ENCODE data around the gene EPOP.

The EPOP gene

GRCh38 chr17:38674749-38675615 lies at the start of gene EPOP:
Gene EPOP (minus strand): TSS chr17:38674957. CDS start chr17:38674495, 462 bp downstream.
- DNase-seq: peak; percentile 81

DNA sequence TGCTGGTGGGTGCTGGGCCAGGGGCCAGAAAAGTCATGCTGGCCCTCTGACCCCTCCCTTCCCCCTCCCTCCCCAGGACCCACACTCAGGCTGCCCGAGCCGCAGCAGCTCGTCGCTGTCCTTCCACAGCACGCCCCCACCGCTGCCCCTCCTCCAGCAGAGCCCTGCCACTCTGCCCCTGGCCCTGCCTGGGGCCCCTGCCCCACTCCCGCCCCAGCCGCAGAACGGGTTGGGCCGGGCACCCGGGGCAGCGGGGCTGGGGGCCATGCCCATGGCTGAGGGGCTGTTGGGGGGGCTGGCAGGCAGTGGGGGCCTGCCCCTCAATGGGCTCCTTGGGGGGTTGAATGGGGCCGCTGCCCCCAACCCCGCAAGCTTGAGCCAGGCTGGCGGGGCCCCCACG lies 47.0 kb upstream of the EPOP start:
- DNase-seq: no peak

GRCh38 chr17:38720941-38721340 lies 46.2 kb upstream of the EPOP start:
- DNase-seq: no peak

- DNase-seq: no peak
Measured at GRCh38 chr17:38719943-38720641, 45.3 kb upstream of the EPOP start.

GRCh38 chr17:38719289-38719942 lies 44.7 kb upstream of the EPOP start:
- DNase-seq: no peak

- no peak for DNase-seq
Measured at GRCh38 chr17:38717139-38717745, 42.5 kb upstream of the EPOP start.

DNA sequence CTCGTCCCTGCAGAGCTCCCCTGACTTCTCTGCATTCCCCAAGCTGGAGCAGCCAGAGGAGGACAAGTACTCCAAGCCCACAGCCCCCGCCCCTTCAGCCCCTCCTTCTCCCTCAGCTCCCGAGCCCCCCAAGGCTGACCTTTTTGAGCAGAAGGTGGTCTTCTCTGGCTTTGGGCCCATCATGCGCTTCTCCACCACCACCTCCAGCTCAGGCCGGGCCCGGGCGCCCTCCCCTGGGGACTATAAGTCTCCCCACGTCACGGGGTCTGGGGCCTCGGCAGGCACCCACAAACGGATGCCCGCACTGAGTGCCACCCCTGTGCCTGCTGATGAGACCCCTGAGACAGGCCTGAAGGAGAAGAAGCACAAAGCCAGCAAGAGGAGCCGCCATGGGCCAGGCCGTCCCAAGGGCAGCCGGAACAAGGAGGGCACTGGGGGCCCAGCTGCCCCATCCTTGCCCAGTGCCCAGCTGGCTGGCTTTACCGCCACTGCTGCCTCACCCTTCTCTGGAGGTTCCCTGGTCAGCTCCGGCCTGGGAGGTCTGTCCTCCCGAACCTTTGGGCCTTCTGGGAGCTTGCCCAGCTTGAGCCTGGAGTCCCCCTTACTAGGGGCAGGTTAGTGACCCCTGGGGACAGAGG lies 41.7 kb upstream of the EPOP start:
- no peak for DNase-seq

DNA sequence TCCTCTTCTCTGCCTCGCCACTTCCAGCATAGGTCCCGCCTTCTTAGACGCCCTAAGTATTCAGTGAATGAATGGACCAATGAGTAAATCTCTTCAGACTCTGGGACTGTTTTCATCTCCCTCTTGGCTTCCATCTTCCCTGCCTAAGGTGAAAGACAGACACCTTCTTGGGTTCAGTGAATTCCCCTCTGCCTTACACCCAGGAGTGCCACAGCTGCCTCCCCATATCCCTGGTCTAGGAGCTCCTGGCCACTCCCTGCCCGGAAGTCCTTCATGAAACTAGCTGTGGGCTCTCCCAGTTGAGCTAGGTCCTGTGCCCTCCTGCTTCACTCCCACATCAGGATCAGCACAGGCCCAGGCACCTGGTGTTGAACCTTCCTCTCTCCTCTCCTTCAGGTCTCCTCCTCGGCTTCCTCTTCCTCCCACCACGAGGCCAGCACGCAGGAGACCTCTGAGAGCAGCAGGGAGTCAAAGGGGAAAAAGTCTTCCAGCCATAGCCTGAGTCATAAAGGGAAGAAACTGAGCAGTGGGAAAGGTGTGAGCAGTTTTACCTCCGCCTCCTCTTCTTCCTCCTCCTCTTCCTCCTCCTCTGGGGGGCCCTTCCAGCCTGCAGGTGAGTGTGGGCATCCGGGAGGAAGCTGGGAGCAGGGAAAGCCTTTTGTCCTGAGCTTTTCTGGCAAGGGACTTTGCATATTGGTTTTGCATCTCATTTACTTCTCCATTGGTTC lies 40.6 kb upstream of the EPOP start:
- no peak for DNase-seq

DNA sequence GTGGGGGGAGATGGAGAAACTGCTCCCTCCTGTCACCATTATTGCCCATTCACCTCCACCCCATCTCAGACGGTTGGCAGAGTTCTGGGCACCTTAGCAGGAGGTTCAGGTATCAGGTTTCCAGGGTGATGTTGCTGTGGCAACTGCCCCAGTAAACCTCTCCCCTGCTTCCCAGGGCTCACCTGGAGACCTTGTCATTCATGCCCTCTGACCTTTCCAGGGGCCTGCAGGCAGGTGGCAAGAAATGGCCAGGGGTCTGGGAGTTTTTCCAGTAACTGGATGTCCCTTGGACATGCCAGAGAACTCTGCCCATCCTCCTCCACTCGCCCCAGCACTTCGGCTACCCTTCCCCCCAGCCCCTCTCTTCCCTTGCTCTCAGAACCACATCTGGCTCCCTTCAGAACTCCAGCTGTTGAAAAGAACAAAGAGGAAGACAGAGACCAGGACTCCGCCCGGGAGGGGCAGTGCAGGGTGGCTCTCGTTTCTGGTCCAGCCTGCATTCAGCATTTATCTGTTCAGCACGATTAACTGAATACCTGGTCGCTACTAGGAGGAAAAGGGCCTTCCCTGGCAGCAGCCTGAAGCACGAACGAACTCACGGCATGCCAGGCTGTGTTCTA lies 38.8 kb upstream of the EPOP start:
- DNase-seq: no peak

GRCh38 chr17:38712593-38712992 lies 37.8 kb upstream of the EPOP start:
- DNase-seq: no peak

- DNase-seq: no peak
Measured at GRCh38 chr17:38711792-38712571, 37.2 kb upstream of the EPOP start.

DNA sequence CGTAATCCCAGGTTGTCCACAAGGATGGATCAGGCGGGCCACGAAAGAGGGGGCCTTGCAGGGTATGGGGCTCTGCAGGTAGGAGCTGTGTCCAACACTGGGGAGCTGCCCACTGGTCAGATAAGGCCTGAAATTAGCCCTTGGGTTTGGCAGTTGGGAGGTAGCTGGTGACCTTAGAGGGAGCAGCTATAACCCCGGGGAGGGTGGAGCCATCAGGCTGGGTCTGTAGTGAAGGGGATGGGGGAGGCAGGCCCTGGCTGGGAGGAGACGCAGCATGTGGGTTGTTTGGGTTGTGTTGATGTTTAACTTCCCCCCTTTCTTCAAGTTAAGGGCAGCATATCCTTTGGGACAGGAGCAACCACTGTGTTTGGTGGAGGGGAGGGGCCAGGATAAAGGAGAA lies 36.2 kb upstream of the EPOP start:
- no peak for DNase-seq

DNA sequence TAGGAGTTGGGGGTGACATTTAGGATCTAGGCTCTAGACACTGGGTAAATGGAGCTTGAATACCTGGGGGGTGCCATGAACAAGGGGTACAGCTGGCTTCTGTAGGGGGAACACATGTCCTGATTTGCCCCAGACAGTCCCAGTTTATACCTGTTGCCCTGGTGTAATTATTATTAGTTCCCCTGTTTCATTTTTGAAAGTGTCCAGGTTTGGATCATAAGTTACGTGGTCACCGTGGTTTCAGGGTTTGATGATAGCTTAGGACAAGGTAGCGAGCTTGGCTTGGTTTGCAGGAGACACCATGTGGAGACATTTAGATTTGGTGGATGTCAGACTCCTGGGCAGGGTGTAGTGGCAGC lies 35.8 kb upstream of the EPOP start:
- no peak for DNase-seq

DNA sequence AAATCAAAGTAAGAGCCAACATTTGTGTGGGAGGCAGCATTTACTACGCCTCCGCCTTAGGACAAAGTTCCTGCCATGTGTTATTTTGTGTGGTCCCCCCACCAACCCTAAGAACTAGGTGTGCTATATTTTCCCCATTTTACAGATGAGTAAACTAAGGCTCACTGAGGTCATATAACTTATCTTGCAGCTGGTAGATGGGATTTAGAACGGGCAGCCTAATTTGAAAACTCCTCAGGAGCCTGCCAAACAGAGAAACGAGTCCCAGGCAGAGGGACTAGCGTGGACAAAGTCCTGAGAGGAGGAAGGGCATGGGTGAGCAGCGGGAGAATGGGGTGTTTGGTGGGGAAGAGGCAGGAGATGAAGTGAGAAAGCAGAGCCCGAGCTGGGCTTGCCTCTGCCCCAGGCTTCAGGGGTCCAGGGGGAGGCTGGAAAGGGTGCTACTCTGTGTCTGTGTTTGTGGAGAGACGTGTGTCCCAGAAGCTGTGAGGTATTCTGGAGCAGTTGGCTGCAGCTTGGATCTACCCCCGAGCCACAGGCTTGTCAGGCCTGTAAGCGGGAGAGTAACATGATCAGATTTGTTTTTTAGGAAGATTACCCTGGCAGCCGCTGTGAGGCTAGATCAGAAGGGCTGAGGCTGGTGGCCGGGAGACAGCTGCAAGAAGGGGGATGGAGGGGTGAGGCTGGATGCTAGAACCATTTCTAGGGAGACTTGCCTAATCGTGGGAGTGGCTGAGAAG lies 35.3 kb upstream of the EPOP start:
- no peak for DNase-seq

- DNase-seq: no peak
Measured at GRCh38 chr17:38709104-38709820, 34.5 kb upstream of the EPOP start.

- DNase-seq: peak; percentile 96
Measured at GRCh38 chr17:38707678-38708351, 33.1 kb upstream of the EPOP start.

GRCh38 chr17:38706505-38707216 lies 31.9 kb upstream of the EPOP start:
- peak; percentile 49 for DNase-seq
